ENCODE measurements around the gene PFKL.

PFKL gene

DNA sequence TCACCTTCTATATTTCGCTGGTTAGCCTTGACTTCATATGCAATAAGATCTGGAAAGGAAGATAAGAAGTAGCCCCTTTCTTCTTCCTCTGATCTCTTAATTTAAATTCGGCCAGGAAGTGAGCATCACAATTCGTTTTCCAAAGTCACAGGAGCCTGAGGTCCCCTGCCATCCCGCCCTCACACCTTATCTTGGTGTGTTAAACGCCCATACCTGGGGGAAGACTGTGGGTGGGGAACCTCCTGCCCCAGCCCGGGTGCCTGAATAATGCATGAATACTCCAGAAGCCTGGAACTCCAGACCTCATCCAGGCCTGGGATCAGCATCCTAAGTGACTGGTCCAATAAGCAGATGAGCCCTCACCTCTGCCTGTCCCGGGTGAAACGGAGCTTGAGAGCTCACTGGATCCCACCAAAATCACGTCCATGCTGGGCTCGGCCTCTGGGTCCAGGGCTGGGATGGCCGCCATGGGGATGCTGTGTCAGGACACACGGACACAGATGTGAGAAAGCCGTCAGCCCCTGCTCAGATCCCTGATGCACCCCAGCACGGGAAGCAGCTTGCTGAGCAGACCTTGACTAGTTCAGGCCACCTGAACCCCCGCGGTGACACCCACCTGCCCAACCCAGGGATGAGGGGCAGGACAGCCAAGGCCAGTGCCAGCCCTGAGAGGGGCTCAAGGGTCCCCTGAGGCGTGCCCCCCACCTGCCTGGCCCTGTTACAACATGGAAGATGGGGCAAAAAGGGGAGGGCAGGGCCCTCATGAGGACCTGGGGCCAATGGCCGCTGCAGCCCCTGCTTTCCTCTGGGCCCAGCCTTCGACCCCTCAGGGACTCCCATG is 38.8 kb upstream of the PFKL start:
- TF ChIP-seq, protein P1, sequence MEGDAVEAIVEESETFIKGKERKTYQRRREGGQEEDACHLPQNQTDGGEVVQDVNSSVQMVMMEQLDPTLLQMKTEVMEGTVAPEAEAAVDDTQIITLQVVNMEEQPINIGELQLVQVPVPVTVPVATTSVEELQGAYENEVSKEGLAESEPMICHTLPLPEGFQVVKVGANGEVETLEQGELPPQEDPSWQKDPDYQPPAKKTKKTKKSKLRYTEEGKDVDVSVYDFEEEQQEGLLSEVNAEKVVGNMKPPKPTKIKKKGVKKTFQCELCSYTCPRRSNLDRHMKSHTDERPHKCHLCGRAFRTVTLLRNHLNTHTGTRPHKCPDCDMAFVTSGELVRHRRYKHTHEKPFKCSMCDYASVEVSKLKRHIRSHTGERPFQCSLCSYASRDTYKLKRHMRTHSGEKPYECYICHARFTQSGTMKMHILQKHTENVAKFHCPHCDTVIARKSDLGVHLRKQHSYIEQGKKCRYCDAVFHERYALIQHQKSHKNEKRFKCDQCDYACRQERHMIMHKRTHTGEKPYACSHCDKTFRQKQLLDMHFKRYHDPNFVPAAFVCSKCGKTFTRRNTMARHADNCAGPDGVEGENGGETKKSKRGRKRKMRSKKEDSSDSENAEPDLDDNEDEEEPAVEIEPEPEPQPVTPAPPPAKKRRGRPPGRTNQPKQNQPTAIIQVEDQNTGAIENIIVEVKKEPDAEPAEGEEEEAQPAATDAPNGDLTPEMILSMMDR (IDR thresholded peaks at IDR 0.05; ENCODE audit: low read depth, low read length): no peak
- DNase-seq (ENCODE audit: extremely low read depth, low read depth): no peak

DNA sequence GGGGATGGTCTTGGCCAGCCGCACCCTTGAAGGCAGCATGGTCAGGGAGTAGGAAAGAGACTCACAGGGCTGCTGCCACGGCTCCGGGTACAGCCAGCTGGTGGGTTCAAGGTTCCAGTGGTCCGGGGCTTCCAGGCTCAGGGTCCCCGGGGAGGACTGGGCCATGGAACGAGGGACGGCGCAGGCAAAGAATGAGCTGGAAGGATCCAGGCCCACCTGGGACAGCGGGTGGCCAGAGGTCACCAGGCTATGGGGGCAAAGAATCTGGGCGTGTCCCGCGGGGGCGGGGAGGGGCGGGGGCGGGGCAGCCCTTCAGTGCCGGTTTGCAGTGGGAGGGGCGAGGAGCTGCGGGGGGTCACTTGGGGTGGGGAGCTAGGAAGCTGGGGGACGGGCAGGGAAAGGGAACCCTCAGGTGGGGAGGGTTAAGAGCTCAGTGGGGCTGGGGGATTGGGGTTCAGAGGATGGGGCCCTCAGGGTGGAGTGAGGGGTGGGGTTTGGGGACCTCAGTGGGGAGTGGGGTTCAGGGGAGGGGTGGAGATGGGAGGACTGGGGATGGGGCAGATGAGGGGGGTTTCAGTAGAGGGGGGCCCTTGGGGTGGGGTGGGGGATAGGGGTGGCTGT is 38.1 kb upstream of the PFKL start, which contains the start of gene DNMT3L:
DNMT3L (minus strand) TSS at position 223 of the 621 bp plus-strand sequence. CDS start 638 bp downstream, outside the sequence.
- TF ChIP-seq, protein P1 (IDR thresholded peaks at IDR 0.05; ENCODE audit: low read depth, low read length): no peak
- DNase-seq (ENCODE audit: extremely low read depth, low read depth): no peak

DNA sequence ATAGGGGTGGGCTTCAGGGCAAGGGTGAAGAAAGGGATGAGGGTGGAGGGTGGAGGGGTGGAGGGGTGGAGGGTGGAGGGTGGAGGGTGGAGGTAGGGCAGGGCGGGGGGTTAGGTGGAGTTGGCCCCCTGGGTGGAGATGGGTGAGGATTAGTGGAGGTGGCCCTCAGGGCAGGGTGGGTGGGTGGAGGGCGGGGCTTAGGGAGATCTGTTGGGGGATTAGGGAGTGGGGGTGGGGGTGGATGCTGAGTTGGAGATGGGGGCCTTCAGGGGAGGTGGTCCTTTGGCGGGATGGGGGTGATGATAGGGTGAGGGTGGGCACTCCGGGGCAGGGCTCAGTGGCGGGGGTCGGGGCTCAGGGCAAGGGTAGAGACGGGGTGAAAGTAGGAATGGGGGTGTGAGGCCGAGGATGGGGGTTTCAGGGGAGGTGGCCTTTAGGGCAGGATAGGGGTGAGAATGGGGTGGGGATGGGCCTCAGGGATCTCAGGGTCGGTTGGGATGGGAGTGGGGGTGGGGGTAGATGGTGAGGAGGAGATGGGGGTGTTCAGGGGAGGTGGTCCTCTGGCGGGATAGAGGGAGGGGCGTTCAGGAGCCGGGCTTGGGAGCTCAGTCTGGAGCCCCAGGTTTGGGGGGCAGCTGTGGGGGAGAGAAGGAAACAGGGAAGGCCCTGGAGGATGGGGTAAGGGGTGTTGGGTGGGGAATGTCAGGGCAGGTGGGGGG is 37.4 kb upstream of the PFKL start:
- no peak for DNase-seq (ENCODE audit: extremely low read depth, low read depth)
- TF ChIP-seq, protein P1 (IDR thresholded peaks at IDR 0.05; ENCODE audit: low read depth, low read length): no peak

DNA sequence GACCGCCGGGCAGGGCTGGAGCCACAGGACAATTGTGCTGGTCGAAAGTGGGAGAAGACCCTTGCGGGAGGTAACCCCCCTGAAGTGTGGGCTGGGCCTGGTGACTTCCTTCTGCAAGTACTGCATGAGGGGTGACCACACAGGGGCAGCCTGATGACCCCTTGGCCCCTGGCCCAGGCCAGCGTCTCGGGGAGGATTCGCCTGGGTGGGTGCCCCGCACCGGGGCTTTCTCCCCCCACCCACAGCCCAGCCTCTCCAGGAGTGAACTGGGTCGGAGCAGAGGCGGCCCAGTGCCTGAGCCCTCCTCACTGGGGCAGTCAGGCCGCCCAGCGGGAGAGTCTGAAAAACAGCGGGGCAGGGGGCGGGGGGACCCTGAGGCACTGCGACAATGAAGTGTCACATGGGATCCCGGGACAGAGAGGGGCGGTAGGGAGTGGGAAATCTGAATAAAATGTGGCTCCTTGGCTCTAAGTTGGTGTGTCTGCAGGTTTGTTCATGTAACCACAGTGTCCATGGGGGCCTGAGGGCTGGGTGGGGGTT is 36.6 kb upstream of the PFKL start:
- DNase-seq (ENCODE audit: extremely low read depth, low read depth): no peak
- TF ChIP-seq, protein P1 (IDR thresholded peaks at IDR 0.05; ENCODE audit: low read depth, low read length): no peak

DNA sequence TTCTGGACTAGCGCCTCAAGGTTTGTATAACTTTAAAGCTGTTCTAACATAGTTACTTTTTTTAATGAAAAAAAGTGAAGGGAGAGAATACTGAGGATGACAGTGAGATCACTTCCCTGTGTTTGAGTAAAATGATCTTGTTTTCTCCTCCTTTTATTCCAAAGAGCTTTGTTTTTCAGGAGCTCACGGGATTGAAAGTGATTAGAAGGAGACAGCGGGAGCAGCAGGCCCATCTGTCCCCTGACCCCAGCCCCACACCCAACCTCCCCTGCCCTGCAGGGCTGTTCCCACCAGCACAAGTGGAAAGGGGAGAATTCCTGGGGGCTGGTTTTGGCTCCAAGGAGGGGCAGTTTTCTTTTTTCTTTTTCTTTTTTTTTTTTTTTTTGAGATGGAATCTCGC is 36.1 kb upstream of the PFKL start:
- TF ChIP-seq, protein P1 (IDR thresholded peaks at IDR 0.05; ENCODE audit: low read depth, low read length): no peak
- DNase-seq (ENCODE audit: extremely low read depth, low read depth): no peak

DNA sequence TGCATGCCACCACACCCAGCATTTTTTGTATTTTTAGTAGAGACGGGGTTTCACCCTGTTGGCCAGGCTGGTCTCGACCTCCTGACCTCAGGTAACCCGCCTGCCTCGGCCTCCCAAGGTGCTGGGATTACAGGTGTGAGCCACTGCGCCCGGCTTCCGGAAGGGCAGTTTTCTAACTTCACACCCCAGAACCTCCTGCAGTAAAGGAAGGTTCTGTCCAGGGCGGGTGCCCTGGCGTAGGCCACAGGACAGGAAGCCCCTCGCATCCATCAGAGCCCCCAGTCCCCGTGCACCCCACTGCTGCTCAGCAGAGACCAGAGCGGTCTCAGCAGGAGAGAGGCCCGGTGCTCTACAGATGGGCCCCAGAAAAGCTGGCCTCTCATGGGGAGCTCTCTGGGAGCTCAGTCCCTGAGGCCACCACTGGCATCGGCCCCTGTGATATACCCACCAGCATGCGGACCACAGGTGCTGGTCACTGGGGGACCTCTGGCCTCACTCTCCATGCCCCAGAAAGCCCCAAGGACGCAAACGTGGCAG is 34.1 kb upstream of the PFKL start:
- TF ChIP-seq, protein P1 (IDR thresholded peaks at IDR 0.05; ENCODE audit: low read depth, low read length): no peak

More for the DNA sequence above, 34.1 kb upstream of the PFKL start:
- DNase-seq (ENCODE audit: extremely low read depth, low read depth): no peak

Data from AG09319 (cell line).